ENCODE measurements around the gene USH2A. TPM values are rescaled to one million over a fixed set of nuclear protein-coding genes. Genes with fewer than 3 reads are reported as not detected.

The USH2A gene
- total RNA-seq, 4 donors from 2014 or later = 0.14 TPM; not detected in 3

DNA sequence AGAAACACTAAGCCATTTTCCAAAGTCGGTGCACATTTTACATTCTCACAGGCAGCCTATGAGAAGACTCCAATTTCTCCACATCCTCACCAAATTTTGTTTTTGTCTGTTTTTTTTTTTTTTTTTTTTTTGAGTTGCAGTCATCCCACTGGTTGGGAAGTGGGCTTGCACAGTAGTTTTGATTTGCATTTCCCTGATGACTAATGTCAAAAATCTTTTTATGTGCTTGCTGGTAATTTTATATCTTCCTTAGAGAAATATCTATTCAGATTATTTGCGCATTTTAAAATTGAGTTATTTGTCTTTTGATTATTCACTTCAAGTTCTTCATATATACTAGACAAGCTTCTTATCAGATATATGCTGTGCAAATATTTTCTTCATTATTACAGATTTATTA lies 141.5 kb downstream of the USH2A start:
- intact Hi-C loops (cut with DNase I; ENCODE audit: low total_unique reads) = no loop called here
- H3K4me1 ChIP-seq = no peaks in the 10 kb centered on the region
- H3K9me3 ChIP-seq = peaks cover 0 to 3% of the 10 kb centered on the region in 2 donors
- no peak for DNase-seq
- no peak overlapping the region for H3K27ac ChIP-seq
- H3K4me3 ChIP-seq = no peak overlapping the region
- H3K27me3 ChIP-seq = no peaks in the 10 kb centered on the region
- TF ChIP-seq POLR2A (IDR thresholded peaks at IDR 0.05) = no peak
- TF ChIP-seq, protein P1, sequence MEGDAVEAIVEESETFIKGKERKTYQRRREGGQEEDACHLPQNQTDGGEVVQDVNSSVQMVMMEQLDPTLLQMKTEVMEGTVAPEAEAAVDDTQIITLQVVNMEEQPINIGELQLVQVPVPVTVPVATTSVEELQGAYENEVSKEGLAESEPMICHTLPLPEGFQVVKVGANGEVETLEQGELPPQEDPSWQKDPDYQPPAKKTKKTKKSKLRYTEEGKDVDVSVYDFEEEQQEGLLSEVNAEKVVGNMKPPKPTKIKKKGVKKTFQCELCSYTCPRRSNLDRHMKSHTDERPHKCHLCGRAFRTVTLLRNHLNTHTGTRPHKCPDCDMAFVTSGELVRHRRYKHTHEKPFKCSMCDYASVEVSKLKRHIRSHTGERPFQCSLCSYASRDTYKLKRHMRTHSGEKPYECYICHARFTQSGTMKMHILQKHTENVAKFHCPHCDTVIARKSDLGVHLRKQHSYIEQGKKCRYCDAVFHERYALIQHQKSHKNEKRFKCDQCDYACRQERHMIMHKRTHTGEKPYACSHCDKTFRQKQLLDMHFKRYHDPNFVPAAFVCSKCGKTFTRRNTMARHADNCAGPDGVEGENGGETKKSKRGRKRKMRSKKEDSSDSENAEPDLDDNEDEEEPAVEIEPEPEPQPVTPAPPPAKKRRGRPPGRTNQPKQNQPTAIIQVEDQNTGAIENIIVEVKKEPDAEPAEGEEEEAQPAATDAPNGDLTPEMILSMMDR (IDR thresholded peaks at IDR 0.05) = no peak
- H3K36me3 ChIP-seq = no peaks in the 10 kb centered on the region

DNA sequence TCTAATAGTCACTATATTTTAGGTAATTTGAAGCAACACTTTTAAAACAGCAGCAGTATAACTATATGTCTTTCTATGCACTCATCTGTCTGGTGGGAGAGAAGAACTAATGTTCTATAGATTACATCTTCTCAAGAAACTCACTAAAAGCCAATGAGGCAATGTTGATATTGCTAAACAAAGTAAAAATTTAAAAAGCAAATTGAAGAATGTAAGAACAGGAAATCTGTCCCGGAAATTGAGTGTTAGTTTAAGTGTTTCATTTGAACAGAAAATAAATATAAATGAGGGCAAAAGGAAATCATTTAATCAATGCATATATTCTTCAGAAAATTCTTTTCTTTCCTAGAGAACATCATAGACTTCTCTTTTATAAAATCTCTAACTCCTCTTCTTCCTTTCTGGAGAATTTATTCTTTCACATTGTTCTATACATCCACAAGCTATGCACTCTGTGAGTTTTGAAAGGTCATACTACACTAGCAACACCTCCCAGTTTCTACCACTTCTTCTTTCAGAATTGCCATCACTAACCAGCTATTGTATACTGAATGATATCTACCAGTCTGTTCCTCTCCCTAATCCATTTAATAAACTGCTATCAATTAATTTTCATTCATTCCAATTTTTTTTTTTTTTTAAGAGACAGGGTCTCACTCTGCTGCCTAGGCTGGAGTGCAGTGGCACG lies 153.0 kb downstream of the USH2A start:
- no peak overlapping the region for H3K4me3 ChIP-seq
- no peak for TF ChIP-seq POLR2A (IDR thresholded peaks at IDR 0.05)
- TF ChIP-seq, protein P1 (IDR thresholded peaks at IDR 0.05) = no peak
- intact Hi-C loops (cut with DNase I; ENCODE audit: low total_unique reads) = no loop called here
- H3K36me3 ChIP-seq = no peaks in the 10 kb centered on the region
- H3K27ac ChIP-seq = no peak overlapping the region
- H3K4me1 ChIP-seq = no peaks in the 10 kb centered on the region
- H3K27me3 ChIP-seq = no peaks in the 10 kb centered on the region
- no peak for DNase-seq
- no peaks in the 10 kb centered on the region for H3K9me3 ChIP-seq

DNA sequence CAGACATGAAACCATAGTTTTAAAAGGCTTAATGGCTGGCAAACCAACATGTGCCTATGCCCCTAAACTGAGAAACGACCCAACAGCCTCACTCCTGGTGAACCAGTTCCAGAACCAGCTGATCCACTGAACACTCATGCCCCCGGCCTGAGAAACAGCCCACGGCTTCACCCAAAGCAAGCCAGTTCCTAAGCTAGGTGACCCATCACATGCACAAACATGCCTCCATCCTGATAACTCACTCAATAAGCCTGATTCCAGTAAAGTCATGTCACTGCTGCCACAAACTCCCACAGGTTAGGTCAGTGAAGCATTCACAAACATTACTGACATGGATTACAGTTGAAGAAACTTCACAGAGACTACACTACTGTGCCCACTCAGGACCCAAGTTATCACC lies 161.6 kb downstream of the USH2A start:
- intact Hi-C loops (cut with DNase I; ENCODE audit: low total_unique reads) = no loop called here
- Histone ChIP-seq H3K9me3 (no peaks in the 10 kb centered on the region), H3K27ac (no peak overlapping the region), H3K27me3 (no peaks in the 10 kb centered on the region), H3K4me3 (no peak overlapping the region), H3K4me1 (no peaks in the 10 kb centered on the region), H3K36me3 (no peaks in the 10 kb centered on the region)
- TF ChIP-seq, protein P1 (IDR thresholded peaks at IDR 0.05) = no peak
- TF ChIP-seq POLR2A (IDR thresholded peaks at IDR 0.05) = no peak
- no peak for DNase-seq

DNA sequence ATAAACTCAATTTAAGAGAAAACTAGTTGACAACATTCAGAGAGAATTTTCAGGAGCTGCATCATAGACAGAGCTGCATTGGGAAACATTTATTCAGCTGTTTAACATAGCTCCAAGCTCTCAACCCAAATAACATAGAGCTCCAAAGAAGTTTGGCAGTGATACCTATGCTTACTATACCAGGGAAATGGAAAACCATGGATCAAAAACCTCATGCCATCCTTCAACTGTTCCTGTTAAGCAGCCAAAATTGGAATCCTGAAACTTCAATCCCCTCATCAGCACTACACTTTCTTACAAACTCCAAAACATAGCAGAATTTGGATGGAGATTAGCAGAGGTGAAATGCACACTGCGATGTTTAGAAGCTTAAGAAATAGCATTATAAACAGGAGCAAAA lies 164.4 kb downstream of the USH2A start:
- DNase-seq = no peak
- no peak for TF ChIP-seq POLR2A (IDR thresholded peaks at IDR 0.05)
- Histone ChIP-seq H3K4me1 (no peaks in the 10 kb centered on the region), H3K9me3 (no peaks in the 10 kb centered on the region), H3K27ac (no peak overlapping the region), H3K27me3 (no peaks in the 10 kb centered on the region), H3K4me3 (no peak overlapping the region), H3K36me3 (no peaks in the 10 kb centered on the region)
- intact Hi-C loops (cut with DNase I; ENCODE audit: low total_unique reads) = no loop called here

DNA sequence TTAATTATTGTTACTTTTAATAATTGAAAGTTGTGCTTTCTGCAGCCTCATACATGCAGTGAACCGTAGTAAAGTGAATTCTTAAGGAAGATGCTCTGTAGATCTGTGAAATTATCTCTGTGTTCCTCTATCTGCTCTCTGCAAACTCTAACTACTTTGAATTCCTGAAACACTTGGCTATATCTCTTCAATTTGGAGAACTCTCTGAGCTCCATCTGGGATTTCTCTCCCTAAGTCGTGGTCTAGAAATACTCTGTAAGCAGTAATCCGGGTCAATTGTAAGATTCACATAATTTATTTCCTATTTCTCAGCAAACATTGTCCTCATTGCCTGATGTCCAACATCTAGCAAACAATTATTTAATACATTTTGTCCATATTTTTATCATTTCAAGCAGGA lies 164.9 kb downstream of the USH2A start:
- intact Hi-C loops (cut with DNase I; ENCODE audit: low total_unique reads) = no loop called here
- no peaks in the 10 kb centered on the region for H3K36me3 ChIP-seq

More for the DNA sequence above, 164.9 kb downstream of the USH2A start:
- Histone ChIP-seq H3K27me3 (no peaks in the 10 kb centered on the region), H3K9me3 (no peaks in the 10 kb centered on the region), H3K4me1 (no peaks in the 10 kb centered on the region), H3K4me3 (no peak overlapping the region), H3K27ac (no peak overlapping the region)
- DNase-seq = no peak
- TF ChIP-seq, protein P1 (IDR thresholded peaks at IDR 0.05) = no peak
